ENCODE results near the gene TNRC6B. TPM values are rescaled to one million over a fixed set of nuclear protein-coding genes. Genes with fewer than 3 reads are reported as not detected.

TNRC6B gene
- total RNA-seq, 2 experiments from 2014 or later: 37.0 to 63.7 TPM

- no peaks in the 10 kb centered on the region for H3K9me3 ChIP-seq (ENCODE audit: low read length)
- no peak overlapping the region for H3K27ac ChIP-seq (ENCODE audit: low read depth, low read length, poor library complexity, severe bottlenecking)
- no peak overlapping the region for H2AFZ ChIP-seq (ENCODE audit: low read length)
- DNase-seq (ENCODE audit: low spot score): peak; percentile 63
- peak overlapping the region; percentile 35 for H3K4me3 ChIP-seq (ENCODE audit: low read depth, low read length, poor library complexity, severe bottlenecking)
- H4K20me1 ChIP-seq (ENCODE audit: insufficient read depth, low read length): peaks cover 43% of the 10 kb centered on the region
- H3K4me2 ChIP-seq (ENCODE audit: low read length): peak overlapping the region; percentile 64
- BruUV-seq (replicated peaks): no TSS peak
- H3K9me2 ChIP-seq (ENCODE audit: insufficient read depth, low read length): no peaks in the 10 kb centered on the region
- ChIA-PET POLR2A (interaction anchor here (1.3 to 1.4 kb wide), 2 partner anchors 26 to 152 kb away, joined by 3 to 6 read pairs; partner anchors contain the start of gene TNRC6B), CTCF (ENCODE audit: unreplicated experiment) (no interaction called here)
- H3K4me1 ChIP-seq (ENCODE audit: insufficient read depth, low read length, poor library complexity, severe bottlenecking): peaks cover 48% of the 10 kb centered on the region
- TF ChIP-seq CTCF (conservative IDR thresholded peaks at IDR 0.05; ENCODE audit: low read length) (no peak), EZH2phosphoT487 (IDR thresholded peaks at IDR 0.05; ENCODE audit: borderline replicate concordance, low read depth, low read length) (no peak)
- H3K79me2 ChIP-seq (ENCODE audit: insufficient read depth, low read depth, low read length): peaks cover 96% of the 10 kb centered on the region
- intact Hi-C loops (cut with micrococcal nuclease; ENCODE audit: unreplicated experiment): no loop called here
- peaks cover 3% of the 10 kb centered on the region; the same call in 1 of the 2 replicates for H3K36me3 ChIP-seq (ENCODE audit: insufficient read depth, low read length)
Observed at GRCh38 chr22:40203572-40203971, 25.8 kb downstream of the TNRC6B start.

- intact Hi-C loops (cut with micrococcal nuclease; ENCODE audit: unreplicated experiment): no loop called here
- ChIA-PET POLR2A (interaction anchor here (0.7 kb wide), 1 partner anchor 278 kb away, joined by 4 read pairs; no protein-coding TSS in a partner anchor), CTCF (ENCODE audit: unreplicated experiment) (no interaction called here)
- no peak overlapping the region for H3K4me3 ChIP-seq (ENCODE audit: low read depth, low read length, poor library complexity, severe bottlenecking)
- TF ChIP-seq EZH2phosphoT487 (IDR thresholded peaks at IDR 0.05; ENCODE audit: borderline replicate concordance, low read depth, low read length): no peak
- TF ChIP-seq CTCF (conservative IDR thresholded peaks at IDR 0.05; ENCODE audit: low read length): no peak
- no TSS peak for BruUV-seq (replicated peaks)
- no peak overlapping the region for H2AFZ ChIP-seq (ENCODE audit: low read length)
- H4K20me1 ChIP-seq (ENCODE audit: insufficient read depth, low read length): peaks cover 38% of the 10 kb centered on the region
- peak overlapping the region; percentile 64; the same call in 1 of the 2 replicates for H3K4me2 ChIP-seq (ENCODE audit: low read length)
- peaks cover 96% of the 10 kb centered on the region for H3K79me2 ChIP-seq (ENCODE audit: insufficient read depth, low read depth, low read length)
- no peak overlapping the region for H3K27ac ChIP-seq (ENCODE audit: low read depth, low read length, poor library complexity, severe bottlenecking)
- no peaks in the 10 kb centered on the region for H3K9me2 ChIP-seq (ENCODE audit: insufficient read depth, low read length)
- DNase-seq (ENCODE audit: low spot score): no peak
- peaks cover 3% of the 10 kb centered on the region; the same call in 1 of the 2 replicates for H3K36me3 ChIP-seq (ENCODE audit: insufficient read depth, low read length)
- peaks cover 57% of the 10 kb centered on the region for H3K4me1 ChIP-seq (ENCODE audit: insufficient read depth, low read length, poor library complexity, severe bottlenecking)
- no peaks in the 10 kb centered on the region for H3K9me3 ChIP-seq (ENCODE audit: low read length)
Observed at GRCh38 chr22:40204321-40205116, 26.8 kb downstream of the TNRC6B start.

- intact Hi-C loops (cut with micrococcal nuclease; ENCODE audit: unreplicated experiment): no loop called here
- DNase-seq (ENCODE audit: low spot score): no peak
- no peaks in the 10 kb centered on the region for H3K9me3 ChIP-seq (ENCODE audit: low read length)
- peaks cover 96% of the 10 kb centered on the region for H3K79me2 ChIP-seq (ENCODE audit: insufficient read depth, low read depth, low read length)
- ChIA-PET POLR2A (interaction anchor here (1.5 kb wide), 1 partner anchor 10 kb away, joined by 4 read pairs; no protein-coding TSS in a partner anchor), CTCF (ENCODE audit: unreplicated experiment) (no interaction called here)
- no peak overlapping the region for H2AFZ ChIP-seq (ENCODE audit: low read length)
- TF ChIP-seq EZH2phosphoT487 (IDR thresholded peaks at IDR 0.05; ENCODE audit: borderline replicate concordance, low read depth, low read length) (no peak), CTCF (conservative IDR thresholded peaks at IDR 0.05; ENCODE audit: low read length) (no peak)
- H3K4me1 ChIP-seq (ENCODE audit: insufficient read depth, low read length, poor library complexity, severe bottlenecking): peaks cover 68% of the 10 kb centered on the region
- H3K36me3 ChIP-seq (ENCODE audit: insufficient read depth, low read length): peaks cover 3% of the 10 kb centered on the region; the same call in 1 of the 2 replicates
- no peak overlapping the region for H3K27ac ChIP-seq (ENCODE audit: low read depth, low read length, poor library complexity, severe bottlenecking)
- no peaks in the 10 kb centered on the region for H3K9me2 ChIP-seq (ENCODE audit: insufficient read depth, low read length)
- no peak overlapping the region for H3K4me2 ChIP-seq (ENCODE audit: low read length)
- no TSS peak for BruUV-seq (replicated peaks)
- H4K20me1 ChIP-seq (ENCODE audit: insufficient read depth, low read length): peaks cover 39% of the 10 kb centered on the region
- H3K4me3 ChIP-seq (ENCODE audit: low read depth, low read length, poor library complexity, severe bottlenecking): no peak overlapping the region
Observed at GRCh38 chr22:40206561-40206960, 28.8 kb downstream of the TNRC6B start.

Measured in OCI-LY7 (cell line).